ENCODE data around the gene DPP4.

The DPP4 gene

GRCh38 chr2:161990036-161990435 is 84.0 kb downstream of the DPP4 start:
- Histone ChIP-seq H3K9ac (ENCODE audit: low read depth, low read length, poor library complexity) (no peak overlapping the region), H3K18ac (ENCODE audit: low read length) (no peak overlapping the region), H3K27me3 (ENCODE audit: control insufficient read depth in 3 of 3, insufficient read depth in 3 of 3, low read depth in 1 of 3, low read length in 3 of 3) (no peaks in the 10 kb centered on the region), H2BK120ac (ENCODE audit: low read depth, low read length) (no peak overlapping the region), H2BK12ac (ENCODE audit: low read length) (no peak overlapping the region), H2BK5ac (ENCODE audit: low read length) (no peak overlapping the region), H3K4me3 (ENCODE audit: low read length in 2 of 2) (no peak overlapping the region), H3K4me1 (ENCODE audit: control insufficient read depth in 2 of 2, insufficient read depth in 1 of 2, low read depth in 1 of 2, low read length in 2 of 2) (peaks cover 0 to 2% of the 10 kb centered on the region in 2 donors), H3K9me3 (replicated peaks in 1 of 2; ENCODE audit: control insufficient read depth in 2 of 2, insufficient read depth in 1 of 2, low read depth in 1 of 2, low read length in 2 of 2) (no peaks in the 10 kb centered on the region), H3K27ac (replicated peaks; ENCODE audit: low read length) (no peak overlapping the region), H3K4ac (ENCODE audit: low read length) (no peak overlapping the region), H3K14ac (ENCODE audit: low read length) (no peak overlapping the region), H4K91ac (ENCODE audit: low read depth, low read length, poor library complexity) (no peak overlapping the region), H2AK5ac (ENCODE audit: low read depth, low read length) (no peak overlapping the region), H3K36me3 (replicated peaks in 1 of 2; ENCODE audit: control insufficient read depth in 2 of 2, insufficient read depth in 2 of 2, low read length in 2 of 2) (no peaks in the 10 kb centered on the region), H3K23ac (ENCODE audit: low read depth, low read length, poor library complexity) (no peak overlapping the region), H4K8ac (ENCODE audit: low read depth, low read length) (no peak overlapping the region), H2AFZ (ENCODE audit: low read length) (no peak overlapping the region), H3K4me2 (ENCODE audit: insufficient read depth, low read length, poor library complexity, severe bottlenecking) (no peak overlapping the region), H3K79me1 (ENCODE audit: low read depth, low read length) (no peaks in the 10 kb centered on the region), H2BK15ac (ENCODE audit: low read length) (no peak overlapping the region)
- WGBS, 2 donors (ENCODE audit: extremely low coverage in 2 of 2, insufficient read length in 2 of 2, insufficient replicate concordance in 1 of 2), result no CpG with 5 or more reads among the region's 2 CpGs
- no peak for DNase-seq (ENCODE audit: low spot score)

- Histone ChIP-seq H3K4me1 (ENCODE audit: control insufficient read depth in 2 of 2, insufficient read depth in 1 of 2, low read depth in 1 of 2, low read length in 2 of 2) (peaks cover 0 to 2% of the 10 kb centered on the region in 2 donors), H2AK5ac (ENCODE audit: low read depth, low read length) (no peak overlapping the region), H2BK15ac (ENCODE audit: low read length) (no peak overlapping the region), H3K27ac (replicated peaks; ENCODE audit: low read length) (no peak overlapping the region), H3K23ac (ENCODE audit: low read depth, low read length, poor library complexity) (no peak overlapping the region), H3K27me3 (ENCODE audit: control insufficient read depth in 3 of 3, insufficient read depth in 3 of 3, low read depth in 1 of 3, low read length in 3 of 3) (no peaks in the 10 kb centered on the region), H3K4me2 (ENCODE audit: insufficient read depth, low read length, poor library complexity, severe bottlenecking) (no peak overlapping the region), H2BK5ac (ENCODE audit: low read length) (no peak overlapping the region), H2AFZ (ENCODE audit: low read length) (no peak overlapping the region), H3K4ac (ENCODE audit: low read length) (no peak overlapping the region), H3K4me3 (ENCODE audit: low read length in 2 of 2) (no peak overlapping the region), H2BK12ac (ENCODE audit: low read length) (no peak overlapping the region), H3K36me3 (replicated peaks in 1 of 2; ENCODE audit: control insufficient read depth in 2 of 2, insufficient read depth in 2 of 2, low read length in 2 of 2) (no peaks in the 10 kb centered on the region), H2BK120ac (ENCODE audit: low read depth, low read length) (no peak overlapping the region), H4K8ac (ENCODE audit: low read depth, low read length) (no peak overlapping the region), H3K9me3 (replicated peaks in 1 of 2; ENCODE audit: control insufficient read depth in 2 of 2, insufficient read depth in 1 of 2, low read depth in 1 of 2, low read length in 2 of 2) (no peaks in the 10 kb centered on the region), H4K91ac (ENCODE audit: low read depth, low read length, poor library complexity) (no peak overlapping the region), H3K18ac (ENCODE audit: low read length) (no peak overlapping the region), H3K14ac (ENCODE audit: low read length) (no peak overlapping the region), H3K9ac (ENCODE audit: low read depth, low read length, poor library complexity) (no peak overlapping the region), H3K79me1 (ENCODE audit: low read depth, low read length) (no peaks in the 10 kb centered on the region)
- DNase-seq (ENCODE audit: low spot score), result no peak
- WGBS, 2 donors (ENCODE audit: extremely low coverage in 2 of 2, insufficient read length in 2 of 2, insufficient replicate concordance in 1 of 2), result no CpG with 5 or more reads among the region's 1 CpG
These were observed 85.4 kb downstream of the DPP4 start for GRCh38 chr2:161988589-161988988.

- no peak overlapping the region for H2BK120ac ChIP-seq (ENCODE audit: low read depth, low read length)
- H4K91ac ChIP-seq (ENCODE audit: low read depth, low read length, poor library complexity), result no peak overlapping the region
- WGBS, 2 donors (ENCODE audit: extremely low coverage in 2 of 2, insufficient read length in 2 of 2, insufficient replicate concordance in 1 of 2), result no CpG with 5 or more reads among the region's 2 CpGs
- H3K14ac ChIP-seq (ENCODE audit: low read length), result no peak overlapping the region
- H3K9me3 ChIP-seq (replicated peaks in 1 of 2; ENCODE audit: control insufficient read depth in 2 of 2, insufficient read depth in 1 of 2, low read depth in 1 of 2, low read length in 2 of 2), result no peaks in the 10 kb centered on the region
- no peak overlapping the region for H3K27ac ChIP-seq (replicated peaks; ENCODE audit: low read length)
- no peak overlapping the region for H3K4ac ChIP-seq (ENCODE audit: low read length)
- no peak overlapping the region for H2BK5ac ChIP-seq (ENCODE audit: low read length)
- H3K18ac ChIP-seq (ENCODE audit: low read length), result no peak overlapping the region
- no peaks in the 10 kb centered on the region for H3K79me1 ChIP-seq (ENCODE audit: low read depth, low read length)
- H3K23ac ChIP-seq (ENCODE audit: low read depth, low read length, poor library complexity), result no peak overlapping the region
- no peak for DNase-seq (ENCODE audit: low spot score)
- H4K8ac ChIP-seq (ENCODE audit: low read depth, low read length), result no peak overlapping the region
- H3K4me3 ChIP-seq (ENCODE audit: low read length in 2 of 2), result no peak overlapping the region
- H2AK5ac ChIP-seq (ENCODE audit: low read depth, low read length), result no peak overlapping the region
- H3K4me2 ChIP-seq (ENCODE audit: insufficient read depth, low read length, poor library complexity, severe bottlenecking), result no peak overlapping the region
- no peaks in the 10 kb centered on the region for H3K27me3 ChIP-seq (ENCODE audit: control insufficient read depth in 3 of 3, insufficient read depth in 3 of 3, low read depth in 1 of 3, low read length in 3 of 3)
- H2AFZ ChIP-seq (ENCODE audit: low read length), result no peak overlapping the region
- no peaks in the 10 kb centered on the region for H3K36me3 ChIP-seq (replicated peaks in 1 of 2; ENCODE audit: control insufficient read depth in 2 of 2, insufficient read depth in 2 of 2, low read length in 2 of 2)
- no peak overlapping the region for H2BK12ac ChIP-seq (ENCODE audit: low read length)
- H2BK15ac ChIP-seq (ENCODE audit: low read length), result no peak overlapping the region
- H3K4me1 ChIP-seq (ENCODE audit: control insufficient read depth in 2 of 2, insufficient read depth in 1 of 2, low read depth in 1 of 2, low read length in 2 of 2), result no peaks in the 10 kb centered on the region
- H3K9ac ChIP-seq (ENCODE audit: low read depth, low read length, poor library complexity), result no peak overlapping the region
These were observed 86.7 kb downstream of the DPP4 start for GRCh38 chr2:161987311-161987710.

GRCh38 chr2:161983866-161984265 is 90.1 kb downstream of the DPP4 start:
- WGBS, 2 donors (ENCODE audit: extremely low coverage in 2 of 2, insufficient read length in 2 of 2, insufficient replicate concordance in 1 of 2), result no CpG with 5 or more reads among the region's 1 CpG
- H2AFZ ChIP-seq (ENCODE audit: low read length), result no peak overlapping the region
- no peaks in the 10 kb centered on the region for H3K4me1 ChIP-seq (ENCODE audit: control insufficient read depth in 2 of 2, insufficient read depth in 1 of 2, low read depth in 1 of 2, low read length in 2 of 2)
- no peak overlapping the region for H3K23ac ChIP-seq (ENCODE audit: low read depth, low read length, poor library complexity)
- H3K27me3 ChIP-seq (ENCODE audit: control insufficient read depth in 3 of 3, insufficient read depth in 3 of 3, low read depth in 1 of 3, low read length in 3 of 3), result no peaks in the 10 kb centered on the region
- H3K36me3 ChIP-seq (replicated peaks in 1 of 2; ENCODE audit: control insufficient read depth in 2 of 2, insufficient read depth in 2 of 2, low read length in 2 of 2), result no peaks in the 10 kb centered on the region
- H3K79me1 ChIP-seq (ENCODE audit: low read depth, low read length), result no peaks in the 10 kb centered on the region
- H3K27ac ChIP-seq (replicated peaks; ENCODE audit: low read length), result no peak overlapping the region
- H3K4me3 ChIP-seq (ENCODE audit: low read length in 2 of 2), result no peak overlapping the region
- H3K4ac ChIP-seq (ENCODE audit: low read length), result no peak overlapping the region
- H3K9me3 ChIP-seq (replicated peaks in 1 of 2; ENCODE audit: control insufficient read depth in 2 of 2, insufficient read depth in 1 of 2, low read depth in 1 of 2, low read length in 2 of 2), result no peaks in the 10 kb centered on the region
- H2BK12ac ChIP-seq (ENCODE audit: low read length), result no peak overlapping the region
- H2AK5ac ChIP-seq (ENCODE audit: low read depth, low read length), result no peak overlapping the region
- no peak for DNase-seq (ENCODE audit: low spot score)
- no peak overlapping the region for H3K18ac ChIP-seq (ENCODE audit: low read length)
- H2BK15ac ChIP-seq (ENCODE audit: low read length), result no peak overlapping the region
- no peak overlapping the region for H3K14ac ChIP-seq (ENCODE audit: low read length)
- H3K9ac ChIP-seq (ENCODE audit: low read depth, low read length, poor library complexity), result no peak overlapping the region
- H4K91ac ChIP-seq (ENCODE audit: low read depth, low read length, poor library complexity), result no peak overlapping the region
- no peak overlapping the region for H2BK120ac ChIP-seq (ENCODE audit: low read depth, low read length)
- H3K4me2 ChIP-seq (ENCODE audit: insufficient read depth, low read length, poor library complexity, severe bottlenecking), result no peak overlapping the region
- no peak overlapping the region for H2BK5ac ChIP-seq (ENCODE audit: low read length)
- no peak overlapping the region for H4K8ac ChIP-seq (ENCODE audit: low read depth, low read length)
